Posterior vena cava (tissue), 2 donors: ENCODE measurements around the gene TTC9. TPM values are rescaled to one million over a fixed set of nuclear protein-coding genes. Genes with fewer than 3 reads are reported as not detected.
A peak's percentile ranks its signal among the peaks of the same experiment; 100 is the strongest.

ENCODE experiments used
- DNase-seq: peaks from one replicate; pipeline ENCODE4 v3.0.0-alpha.2; 2020; ENCODE audit warnings: low spot score
- intact Hi-C, 2 donors: fragments of 100-400 bp; cut with DNase I; formaldehyde crosslinking; loops; one replicate each; pipeline versions ENCODE4 v1.14.1 to v1.14.2; 2022 to 2023
- total RNA-seq, 2 donors: library from RNA; stranded (reverse); fragmentation: NEBNext Ultra II Directional; extraction: Animal tissue kit (Norgen Biotek cat#: 25700); gene quantifications; one replicate each; pipeline ENCODE4 v1.2.1, GENCODE V29; 2021
- donor health status: DM: yes; HTN: yes; CAD: no.
- donor health status: DM: yes; HTN: yes; CAD: no.

Gene TTC9
- total RNA-seq, 2 donors from 2014 or later, result 0.83 to 1.0 TPM

- intact Hi-C loops, result no loop called here
- peak; percentile 81 for DNase-seq
These were observed 853 bp downstream of the TTC9 start for GRCh38 chr14:70642303-70643235.

DNA sequence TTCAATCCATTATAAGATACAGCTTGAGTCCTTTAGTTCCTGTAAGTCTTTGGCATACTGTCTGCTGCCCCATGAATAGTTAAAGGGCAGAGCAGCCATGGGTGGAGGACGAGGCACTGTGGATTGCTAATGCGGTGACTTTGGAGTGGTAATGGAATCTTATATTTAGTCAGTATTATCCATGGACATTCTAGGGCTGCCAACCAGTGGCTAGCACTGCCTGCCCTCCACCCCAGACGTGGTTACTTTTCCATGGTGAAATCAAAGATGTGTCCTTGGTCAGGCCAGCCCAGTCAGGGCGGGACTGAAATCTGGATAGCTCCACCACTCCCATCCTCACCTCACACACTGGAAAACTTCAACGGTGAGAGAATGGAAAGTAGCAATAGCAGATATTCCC is 2.3 kb downstream of the TTC9 start:
- intact Hi-C loops, result no loop called here
- DNase-seq, result no peak

DNA sequence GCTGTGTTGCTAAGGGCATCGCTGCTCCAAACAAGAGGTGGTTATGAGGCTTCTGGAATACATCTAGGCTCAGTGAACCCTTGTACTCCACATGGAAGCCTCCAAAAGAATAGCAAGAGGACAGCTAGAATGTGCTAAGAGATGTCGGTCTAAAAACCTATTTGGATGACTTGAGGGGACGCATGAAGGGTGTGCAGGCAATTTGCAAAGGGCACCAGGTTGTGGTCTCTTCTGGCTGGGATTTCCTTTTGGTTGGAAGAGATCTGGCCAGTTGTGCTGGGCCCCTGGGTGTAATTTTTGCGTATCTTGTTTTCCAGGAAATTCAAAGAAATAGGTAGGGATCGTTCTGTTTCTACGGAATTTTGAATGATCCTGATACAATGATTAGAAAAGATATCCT is 4.2 kb downstream of the TTC9 start:
- intact Hi-C loops, result no loop called here
- no peak for DNase-seq

DNA sequence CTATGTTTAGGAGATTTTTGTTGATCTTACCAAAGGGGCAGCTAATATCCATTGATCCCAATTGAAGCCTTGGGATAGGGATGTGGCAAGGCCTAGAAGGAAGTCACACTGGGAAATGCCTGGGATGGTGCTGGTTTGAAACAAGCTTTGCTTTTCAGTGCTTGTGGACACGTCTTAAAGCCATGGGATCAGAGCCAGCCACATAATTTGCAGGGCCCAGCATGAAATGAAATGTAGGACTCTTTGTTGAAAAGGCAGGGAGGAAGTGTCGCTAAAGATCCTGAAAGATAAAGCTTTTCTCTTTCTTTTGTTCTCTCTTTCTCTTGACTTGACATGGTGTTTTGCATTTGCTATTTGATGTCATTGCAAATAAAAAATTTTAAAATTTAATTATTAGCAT is 5.0 kb downstream of the TTC9 start:
- intact Hi-C loops, result no loop called here
- no peak for DNase-seq

GRCh38 chr14:70648346-70648745 is 6.6 kb downstream of the TTC9 start:
- intact Hi-C loops, result no loop called here
- DNase-seq, result no peak

DNA sequence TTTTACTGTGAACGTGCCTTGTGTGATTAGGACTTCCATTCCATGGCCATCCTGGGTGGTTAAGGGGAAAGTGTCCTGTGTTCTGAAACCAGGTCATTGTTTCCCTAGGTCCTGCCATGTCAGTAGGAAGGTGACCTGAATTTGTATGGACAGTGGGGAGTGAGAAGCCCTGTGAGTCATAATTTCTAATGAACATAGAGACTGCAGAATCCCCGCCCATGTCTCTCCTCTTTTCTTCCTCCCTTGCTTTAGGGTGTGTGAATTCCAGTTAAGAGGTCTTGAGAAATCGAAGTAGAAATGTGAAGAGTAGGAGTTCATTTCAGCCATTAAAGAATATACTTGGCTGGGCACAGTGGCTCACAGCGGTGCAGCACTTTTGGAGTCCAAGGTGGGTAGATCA is 8.1 kb downstream of the TTC9 start:
- intact Hi-C loops, result no loop called here
- no peak for DNase-seq

GRCh38 chr14:70651522-70651921 is 9.8 kb downstream of the TTC9 start:
- no peak for DNase-seq
- intact Hi-C loops, result no loop called here

GRCh38 chr14:70652871-70653270 is 11.2 kb downstream of the TTC9 start:
- no peak for DNase-seq
- intact Hi-C loops, result no loop called here

DNA sequence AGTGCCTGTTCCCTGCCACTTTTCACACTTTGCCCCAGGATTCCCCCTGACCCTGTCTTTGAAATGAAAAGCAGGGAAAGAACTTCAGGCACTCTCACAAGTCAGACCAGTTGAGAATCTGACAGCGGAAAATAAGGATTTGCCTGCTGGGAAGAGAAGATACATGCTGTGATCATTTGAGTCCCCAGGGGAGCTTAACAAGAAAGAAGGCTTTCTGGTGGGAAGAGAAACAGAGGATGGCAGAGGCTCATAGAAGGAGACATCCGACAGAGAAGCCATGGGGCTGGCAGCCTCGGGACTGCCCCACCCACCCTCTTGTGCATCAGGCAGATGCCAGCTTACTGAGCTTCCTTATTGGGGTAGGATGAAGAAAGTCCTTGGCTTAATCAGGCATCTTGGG is 11.9 kb downstream of the TTC9 start:
- no peak for DNase-seq
- intact Hi-C loops, result no loop called here

- intact Hi-C loops, result no loop called here
- no peak for DNase-seq
These were observed 12.9 kb downstream of the TTC9 start for GRCh38 chr14:70654632-70655031.

GRCh38 chr14:70655110-70655826 is 13.6 kb downstream of the TTC9 start:
- DNase-seq, result no peak
- intact Hi-C loops, result no loop called here

DNA sequence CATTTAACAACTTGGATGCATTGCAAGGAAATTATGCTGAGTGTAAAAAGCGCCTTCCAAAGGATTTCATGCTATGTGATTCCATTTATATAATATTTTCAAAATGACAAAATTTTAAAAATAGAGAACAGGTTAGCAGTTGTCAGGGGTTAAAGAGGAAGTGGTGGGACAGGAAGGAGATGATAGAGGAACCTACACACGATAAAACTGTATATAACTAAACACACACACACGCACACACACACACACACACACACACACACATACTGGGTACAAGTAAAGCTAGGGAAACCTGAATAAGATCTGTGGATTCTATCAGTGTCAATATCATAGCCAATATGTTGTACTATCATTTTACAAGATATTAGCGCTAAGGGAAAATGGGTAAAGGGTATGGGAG is 17.2 kb downstream of the TTC9 start:
- intact Hi-C loops, result no loop called here
- no peak for DNase-seq

DNA sequence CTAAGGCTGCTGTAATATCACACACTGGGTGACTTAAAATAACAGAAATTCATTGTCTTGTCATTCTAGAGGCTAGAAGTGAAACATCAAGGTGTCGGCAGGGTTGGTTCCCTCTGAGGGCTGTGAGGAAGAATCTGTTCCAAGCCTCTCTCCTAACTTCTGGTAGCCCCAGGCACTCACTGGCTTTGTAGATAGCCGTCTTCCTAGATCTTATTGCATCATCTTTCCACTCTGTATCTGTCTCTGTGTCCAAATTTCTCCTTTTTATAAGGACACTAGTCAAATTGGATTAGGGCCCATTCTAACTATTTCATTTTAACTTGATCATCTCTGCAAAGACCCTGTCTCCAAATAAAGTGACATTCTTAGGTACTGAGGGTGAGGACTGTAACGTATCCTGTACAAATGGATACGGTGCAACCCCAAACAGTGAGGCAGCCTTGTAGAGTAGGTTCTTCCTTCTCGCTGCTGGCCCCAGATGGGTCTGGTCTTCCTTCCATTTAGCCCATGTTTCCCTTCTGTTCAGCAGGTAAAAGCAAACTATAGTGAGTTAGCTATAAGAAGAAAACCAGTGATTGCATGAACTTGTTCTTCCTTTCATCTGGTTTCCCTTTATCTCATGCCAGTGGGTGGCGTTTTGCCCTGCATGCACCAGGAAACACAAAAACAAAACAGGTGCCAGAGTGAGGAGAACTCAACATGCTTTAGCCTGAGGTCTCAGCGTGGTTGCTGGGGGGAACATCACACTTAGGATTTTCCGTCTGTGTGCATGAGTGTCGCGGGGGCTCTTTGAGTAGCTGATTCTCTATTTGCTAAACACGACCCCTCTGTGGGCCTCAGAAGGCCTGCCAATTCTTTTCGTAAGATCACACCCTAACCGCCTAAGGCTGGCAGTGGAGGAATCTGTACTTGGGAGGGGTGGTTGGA is 19.5 kb downstream of the TTC9 start:
- intact Hi-C loops, result no loop called here
- no peak for DNase-seq

DNA sequence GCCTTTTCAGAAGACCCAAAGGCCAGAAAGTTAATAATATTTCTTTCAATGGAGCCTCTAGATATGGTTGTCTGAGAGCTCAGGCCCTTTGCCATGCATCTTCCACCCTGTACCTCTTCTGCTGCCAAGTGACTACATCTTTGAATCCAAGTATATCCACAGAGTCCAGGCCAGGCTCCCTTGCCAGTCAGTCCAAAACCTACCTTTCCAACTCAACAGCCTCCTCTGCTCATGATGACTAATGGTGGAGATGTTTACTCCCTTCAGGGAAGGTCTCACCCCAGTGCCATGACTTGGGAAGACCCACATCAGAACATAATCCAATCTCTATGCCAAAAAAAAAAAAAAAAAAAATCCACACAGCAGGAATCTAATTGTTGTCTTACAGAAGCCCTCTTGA is 20.4 kb downstream of the TTC9 start:
- intact Hi-C loops, result no loop called here
- no peak for DNase-seq

DNA sequence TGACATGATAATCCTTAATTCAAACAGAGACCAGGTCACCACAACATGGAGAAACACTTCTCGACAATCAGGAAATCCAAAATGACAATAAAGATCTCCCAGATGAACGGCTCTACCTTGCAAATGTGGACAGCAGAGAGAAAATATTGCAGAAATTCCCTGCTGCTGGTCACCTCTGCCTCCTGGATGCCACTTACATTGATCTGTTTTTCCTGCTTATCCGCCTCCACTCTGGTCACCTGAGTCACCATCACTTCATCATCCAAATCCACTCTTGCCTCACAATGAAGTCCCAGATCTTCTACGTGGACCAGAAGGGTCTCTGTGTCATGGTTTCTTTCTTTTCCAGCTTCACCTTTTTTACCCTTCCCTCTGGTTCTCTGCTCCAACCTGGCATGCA is 21.1 kb downstream of the TTC9 start:
- no peak for DNase-seq
- intact Hi-C loops, result no loop called here

GRCh38 chr14:70663707-70664179 is 22.0 kb downstream of the TTC9 start:
- DNase-seq, result no peak
- intact Hi-C loops, result no loop called here

DNA sequence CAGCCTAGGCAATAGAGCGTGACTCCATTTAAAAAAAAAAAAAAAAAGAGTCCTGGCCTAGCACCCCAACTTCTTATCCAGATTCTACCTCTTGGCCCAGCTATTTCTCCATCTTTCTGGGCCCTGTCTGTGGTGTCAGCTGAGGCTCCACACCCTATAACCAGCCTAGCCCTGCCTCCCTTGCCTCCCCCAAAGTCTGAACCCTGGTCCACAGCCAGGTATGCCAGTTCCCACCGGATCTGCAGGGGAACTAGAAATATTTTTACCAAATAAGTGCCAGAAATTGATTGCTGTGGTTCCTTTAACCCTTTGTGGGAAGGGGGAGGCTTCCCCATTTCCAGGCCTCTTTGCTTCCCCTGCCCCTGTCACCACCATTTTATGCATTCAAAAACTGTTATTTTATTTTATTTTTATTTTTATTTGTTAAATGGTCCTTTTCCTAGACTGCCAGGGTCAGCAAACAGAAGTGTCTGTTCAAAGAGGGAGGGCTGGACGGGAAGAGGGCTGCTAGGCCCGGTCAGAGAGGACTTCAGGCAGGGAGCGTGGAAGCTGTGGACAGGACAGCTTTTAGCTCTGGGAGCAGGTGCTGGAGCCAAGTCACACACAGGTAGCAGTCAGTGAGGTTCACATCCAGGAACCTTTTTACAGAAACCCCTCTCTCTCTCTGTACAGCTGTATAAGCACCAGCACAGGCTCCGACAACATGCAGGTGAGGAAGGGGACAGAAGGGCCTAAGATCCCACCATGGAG is 23.2 kb downstream of the TTC9 start:
- no peak for DNase-seq
- intact Hi-C loops, result no loop called here

DNA sequence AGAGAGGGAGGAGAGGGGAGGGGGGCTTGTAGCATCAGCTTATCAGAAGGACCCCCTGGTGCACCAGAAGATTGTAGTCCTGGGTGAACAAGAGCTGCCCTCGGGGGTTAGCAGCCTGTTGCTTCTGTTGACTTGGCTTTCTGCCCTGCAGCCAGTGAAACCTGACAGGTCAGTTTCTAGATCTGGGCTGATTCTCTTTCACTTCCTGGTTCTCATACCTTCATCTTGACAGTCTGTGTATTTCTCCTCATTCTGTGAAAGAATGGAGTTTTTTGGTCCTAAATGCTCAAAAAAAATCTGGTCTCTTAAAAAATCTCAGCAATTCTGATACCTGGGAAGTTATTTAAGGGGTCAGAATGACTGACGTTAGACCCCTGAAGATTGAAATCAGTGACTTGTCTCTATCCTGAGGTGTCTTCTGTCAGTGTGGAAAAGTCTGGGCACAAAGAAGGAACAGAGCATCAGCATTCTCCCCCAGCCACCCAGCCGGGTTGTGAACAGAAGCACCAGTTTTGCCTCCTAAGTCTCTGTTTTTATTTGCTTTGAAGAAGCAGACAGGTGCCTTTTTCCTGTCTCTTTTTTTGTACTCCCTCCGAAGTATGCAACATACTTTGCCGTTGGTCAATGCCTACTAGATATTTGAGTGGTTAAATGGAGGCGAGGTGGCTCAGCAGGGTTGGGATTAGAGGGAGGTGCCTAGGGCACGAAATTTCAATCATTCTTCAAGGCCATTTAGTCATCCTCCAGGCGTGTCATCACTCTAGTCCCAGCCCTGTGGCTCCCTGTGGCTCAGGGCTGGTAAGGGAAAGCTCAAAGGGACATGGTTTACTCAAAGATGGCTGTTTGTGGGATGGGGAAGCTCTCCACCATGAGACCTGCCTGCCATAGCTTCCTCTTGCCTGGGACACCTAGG is 24.0 kb downstream of the TTC9 start:
- intact Hi-C loops, result no loop called here
- no peak for DNase-seq
